H9 (cell line): ENCODE results near the gene NSFL1C. TPM values are rescaled to one million over a fixed set of nuclear protein-coding genes. Genes with fewer than 3 reads are reported as not detected.

ENCODE experiments used
- DNase-seq: peaks from one replicate; pipeline ENCODE4 v3.0.0-alpha.2; 2017
- H2AFZ ChIP-seq: one replicate; pipeline ENCODE4 v1.6.1; 2013; ENCODE audit warnings: mild to moderate bottlenecking, low read length, control low read depth, moderate library complexity
- H2AK5ac ChIP-seq: 2 replicates; pipeline ENCODE4 v1.6.1; 2013; ENCODE audit warnings: low read length, control low read depth, mixed read lengths; ENCODE audit not compliant: insufficient read length
- H2BK120ac ChIP-seq: one replicate; pipeline ENCODE4 v1.6.1; 2013; ENCODE audit warnings: low read depth, mild to moderate bottlenecking, low read length, control low read depth, inconsistent platforms; ENCODE audit not compliant: poor library complexity, severe bottlenecking
- H2BK12ac ChIP-seq: 2 replicates; pipeline ENCODE4 v1.6.1; 2013; ENCODE audit warnings: low read length, control low read depth, mixed read lengths, low read depth; ENCODE audit not compliant: insufficient read length
- H2BK15ac ChIP-seq: 2 replicates; pipeline ENCODE4 v1.6.1; 2013; ENCODE audit warnings: low read depth, low read length, control low read depth
- H2BK20ac ChIP-seq: one replicate; pipeline ENCODE4 v1.6.1; 2013; ENCODE audit warnings: low read depth, mild to moderate bottlenecking, low read length, control low read depth, inconsistent platforms; ENCODE audit not compliant: poor library complexity, severe bottlenecking
- H2BK5ac ChIP-seq: 2 replicates; pipeline ENCODE4 v1.6.1; 2013; ENCODE audit warnings: low read length, control low read depth, mixed read lengths; ENCODE audit not compliant: insufficient read length
- H3K14ac ChIP-seq: 2 replicates; pipeline ENCODE4 v1.6.1; 2013; ENCODE audit warnings: low read length, control low read depth; ENCODE audit not compliant: insufficient read depth
- H3K18ac ChIP-seq: 2 replicates; pipeline ENCODE4 v1.6.1; 2013; ENCODE audit warnings: low read depth, mild to moderate bottlenecking, mixed read lengths, low read length, control low read depth; ENCODE audit not compliant: insufficient read length
- H3K23ac ChIP-seq: 2 replicates; pipeline ENCODE4 v1.6.1; 2013; ENCODE audit warnings: low read length, control low read depth, mixed read lengths, low read depth; ENCODE audit not compliant: insufficient read length
- H3K23me2 ChIP-seq: 2 replicates; pipeline ENCODE4 v1.6.1; 2013; ENCODE audit warnings: low read depth, mild to moderate bottlenecking, mixed read lengths, low read length, control low read depth; ENCODE audit not compliant: insufficient read length, poor library complexity, severe bottlenecking
- H3K27ac ChIP-seq: 2 replicates; pipeline ENCODE4 v1.5.1; 2013; ENCODE audit warnings: low read length, control low read depth, mixed read lengths, low read depth; ENCODE audit not compliant: insufficient read length
- H3K27me3 ChIP-seq: 2 replicates; pipeline ENCODE4 v1.6.1; 2013; ENCODE audit warnings: low read length, control low read depth, inconsistent platforms; ENCODE audit not compliant: insufficient read depth
- H3K4ac ChIP-seq: 2 replicates; pipeline ENCODE4 v1.6.1; 2013; ENCODE audit warnings: low read depth, mild to moderate bottlenecking, control low read depth, inconsistent platforms, low read length, moderate library complexity
- H3K4me1 ChIP-seq: 2 replicates; pipeline ENCODE4 v1.6.1; 2013; ENCODE audit warnings: low read length, control low read depth, inconsistent platforms; ENCODE audit not compliant: insufficient read depth
- H3K4me2 ChIP-seq: 2 replicates; pipeline ENCODE4 v1.6.1; 2013; ENCODE audit warnings: low read length, control low read depth, mixed read lengths; ENCODE audit not compliant: insufficient read length, insufficient read depth
- H3K56ac ChIP-seq: 2 replicates; pipeline ENCODE4 v1.6.1; 2013; ENCODE audit warnings: low read depth, mild to moderate bottlenecking, mixed read lengths, low read length, control low read depth; ENCODE audit not compliant: insufficient read length
- H3K79me1 ChIP-seq: 2 replicates; pipeline ENCODE4 v1.6.1; 2013; ENCODE audit warnings: low read depth, mild to moderate bottlenecking, moderate library complexity, low read length, control low read depth, inconsistent platforms; ENCODE audit not compliant: insufficient read depth, poor library complexity, severe bottlenecking
- H3K79me2 ChIP-seq: 2 replicates; pipeline ENCODE4 v1.6.1; 2013; ENCODE audit warnings: low read length, control low read depth, inconsistent platforms; ENCODE audit not compliant: insufficient read depth
- H3K9ac ChIP-seq: 2 replicates; pipeline ENCODE4 v1.6.1; 2013; ENCODE audit warnings: low read length, control low read depth, mixed read lengths; ENCODE audit not compliant: insufficient read length; ENCODE audit errors: extremely low read depth
- H3K9me3 ChIP-seq: one replicate; pipeline ENCODE4 v1.6.1; 2013; ENCODE audit warnings: low read depth, low read length, inconsistent platforms; ENCODE audit not compliant: control insufficient read depth
- H3T11ph ChIP-seq: one replicate; pipeline ENCODE4 v1.6.1; 2013; ENCODE audit warnings: mild to moderate bottlenecking, low read length, control low read depth, inconsistent platforms
- H4K20me1 ChIP-seq: one replicate; pipeline ENCODE4 v1.6.1; 2013; ENCODE audit not compliant: control insufficient read depth, insufficient read length, insufficient read depth
- H4K5ac ChIP-seq: 2 replicates; pipeline ENCODE4 v1.6.1; 2013; ENCODE audit warnings: low read depth, mild to moderate bottlenecking, mixed read lengths, low read length, control low read depth; ENCODE audit not compliant: insufficient read length
- H4K8ac ChIP-seq: replicated peaks from 2 replicates; pipeline ENCODE4 v1.6.1; 2013; ENCODE audit warnings: low read length, control low read depth, mixed read lengths, low read depth; ENCODE audit not compliant: insufficient read length
- H4K91ac ChIP-seq: 2 replicates; pipeline ENCODE4 v1.6.1; 2013; ENCODE audit warnings: low read depth, mild to moderate bottlenecking, moderate library complexity, mixed read lengths, low read length, control low read depth; ENCODE audit not compliant: insufficient read length
- H3K27ac Mint-ChIP-seq, 3 experiments: 2 replicates in 2 of 3; 3 replicates in 1 of 3; pipeline ENCODE4 v1.8.0; 2020 to 2021; ENCODE audit warnings: mixed read lengths in 3 of 3, mild to moderate bottlenecking in 1 of 3, moderate library complexity in 1 of 3
- H3K27me3 Mint-ChIP-seq: 2 replicates; pipeline ENCODE4 v1.8.0; 2021; ENCODE audit warnings: low read depth, mild to moderate bottlenecking, moderate library complexity, mixed read lengths
- H3K36me3 Mint-ChIP-seq, 3 experiments: 2 replicates in 2 of 3; 3 replicates in 1 of 3; pipeline ENCODE4 v1.8.0; 2020 to 2021; ENCODE audit warnings: low read depth in 3 of 3, mixed read lengths in 3 of 3; ENCODE audit not compliant: insufficient read depth in 1 of 3
- H3K4me1 Mint-ChIP-seq, 2 experiments: 2 replicates each; pipeline ENCODE4 v1.8.0; 2020; ENCODE audit warnings: mixed read lengths in 2 of 2
- H3K4me3 Mint-ChIP-seq, 2 experiments: 2 replicates in 1 of 2; 3 replicates in 1 of 2; pipeline ENCODE4 v1.8.0; 2020 to 2021; ENCODE audit warnings: mild to moderate bottlenecking in 2 of 2, mixed read lengths in 2 of 2, moderate library complexity in 1 of 2
- H3K9me3 Mint-ChIP-seq, 2 experiments: 2 replicates in 1 of 2; 3 replicates in 1 of 2; pipeline ENCODE4 v1.8.0; 2020; ENCODE audit warnings: mild to moderate bottlenecking in 2 of 2, mixed read lengths in 2 of 2, moderate library complexity in 1 of 2
- CTCF ChIP-seq: fragments of 200-600 bp; sonication (generic); conservative IDR thresholded peaks from 3 replicates; pipeline ENCODE4 v1.8.0; 2021; ENCODE audit warnings: antibody characterized with exemption, mild to moderate bottlenecking
- WGBS: extraction: QIAGEN DNeasy Blood & Tissue Kit; methylation state at CpG from one replicate; pipeline ENCODE4 v1.1.7; 2013; ENCODE audit warnings: missing lambda C conversion rate, low lambda C conversion rate, mixed read lengths; ENCODE audit not compliant: insufficient read length; ENCODE audit errors: extremely low coverage; 5-methylcytosine and 5-hydroxymethylcytosine counted together
- total RNA-seq: library from RNA; stranded (reverse); gene quantifications from 2 replicates; pipeline ENCODE4 v1.2.1, GENCODE V29; 2021

Gene NSFL1C
- total RNA-seq, 1 experiment from 2014 or later, result 81.8 TPM

GRCh38 chr20:1507276-1507675 lies 40.6 kb upstream of the NSFL1C start:
- peak overlapping the region in 1 of 3 experiments; percentile 55; a peak in 1 of 7 replicates for H3K27ac Mint-ChIP-seq
- Histone ChIP-seq H3K4me1 (no peaks in the 10 kb centered on the region), H2BK120ac (no peak overlapping the region), H2BK15ac (no peak overlapping the region), H3K56ac (no peak overlapping the region), H3K14ac (no peak overlapping the region), H3K18ac (no peak overlapping the region), H3K9me3 (no peaks in the 10 kb centered on the region), H2BK20ac (no peak overlapping the region), H3K27me3 (no peaks in the 10 kb centered on the region), H3K4ac (no peak overlapping the region), H2AK5ac (no peak overlapping the region), H3K79me1 (no peaks in the 10 kb centered on the region), H4K5ac (no peak overlapping the region), H3K23ac (no peak overlapping the region), H4K91ac (no peak overlapping the region), H4K8ac (no peak overlapping the region), H2AFZ (no peak overlapping the region), H2BK12ac (no peak overlapping the region), H3K4me2 (no peak overlapping the region), H3K9ac (no peak overlapping the region), H4K20me1 (no peaks in the 10 kb centered on the region), H3K23me2 (no peaks in the 10 kb centered on the region), H2BK5ac (no peak overlapping the region), H3T11ph (no peak overlapping the region), H3K27ac (no peak overlapping the region), H3K79me2 (no peaks in the 10 kb centered on the region)
- no peak for TF ChIP-seq CTCF
- peaks cover 27% of the 10 kb centered on the region for H3K27me3 Mint-ChIP-seq
- no CpG with 5 or more reads among the region's 3 CpGs for WGBS
- DNase-seq, result no peak
- H3K36me3 Mint-ChIP-seq, result peaks cover 0 to 10% (median 3%) of the 10 kb centered on the region in 3 experiments; a peak in 3 of 7 replicates
- H3K4me1 Mint-ChIP-seq, result peaks cover 8 to 12% of the 10 kb centered on the region in 2 experiments
- H3K4me3 Mint-ChIP-seq, result no peak overlapping the region
- peaks cover 9 to 10% of the 10 kb centered on the region in 2 experiments for H3K9me3 Mint-ChIP-seq
